H1 (cell line): Measurements from ENCODE around the gene MKNK2. TPM values are rescaled to one million over a fixed set of nuclear protein-coding genes. Genes with fewer than 3 reads are reported as not detected.

Experiments
- CTCF ChIA-PET: fragments of 300-600 bp; sonication (Branson Sonifier 250); formaldehyde crosslinking; loops from one replicate; lab custom pipeline; 2021; ENCODE audit not compliant: partially characterized antibody; lab: Charles Lee
- POLR2A ChIA-PET: fragments of 300-600 bp; sonication (Branson Sonifier 250); formaldehyde crosslinking; loops from one replicate; lab custom pipeline; 2021; ENCODE audit warnings: inconsistent platforms; ENCODE audit not compliant: partially characterized antibody; lab: Charles Lee
- DNase-seq, 2 experiments: peaks; one replicate each; pipeline versions ENCODE4 v3.0.0 to v3.0.0-alpha.2; 2010 to 2022; ENCODE audit warnings: low spot score in 2 of 2, low read depth in 1 of 2, mixed read lengths in 1 of 2
- FAIRE-seq: peaks from 2 replicates; lab custom pipeline; 2011; peaks lifted over from hg19 to GRCh38; lab: Jason Lieb, UNC
- H2AFZ ChIP-seq: 2 replicates; pipeline ENCODE4 v1.8.1; 2012; ENCODE audit warnings: low read length, inconsistent platforms
- H2AK5ac ChIP-seq: 2 replicates; pipeline ENCODE4 v1.6.1; 2013; ENCODE audit warnings: low read depth, low read length
- H2BK120ac ChIP-seq: replicated peaks from 2 replicates; pipeline ENCODE3; 2013; ENCODE audit warnings: low read depth, low read length, inconsistent platforms
- H2BK12ac ChIP-seq: 2 replicates; pipeline ENCODE4 v1.6.1; 2013; ENCODE audit warnings: low read depth, low read length
- H2BK15ac ChIP-seq: 2 replicates; pipeline ENCODE4 v1.6.1; 2013; ENCODE audit warnings: low read length
- H2BK20ac ChIP-seq: 2 replicates; pipeline ENCODE4 v1.6.1; 2013; ENCODE audit warnings: low read length
- H2BK5ac ChIP-seq: 2 replicates; pipeline ENCODE4 v1.6.1; 2013; ENCODE audit warnings: low read depth, low read length
- H3K14ac ChIP-seq: 2 replicates; pipeline ENCODE4 v1.6.1; 2013; ENCODE audit warnings: inconsistent platforms; ENCODE audit not compliant: insufficient read length
- H3K18ac ChIP-seq: 2 replicates; pipeline ENCODE4 v1.6.1; 2013; ENCODE audit warnings: low read length; ENCODE audit errors: extremely low read depth
- H3K23ac ChIP-seq: 2 replicates; pipeline ENCODE4 v1.6.1; 2013; ENCODE audit warnings: inconsistent platforms; ENCODE audit not compliant: insufficient read length
- H3K23me2 ChIP-seq: 2 replicates; pipeline ENCODE4 v1.6.1; 2013; ENCODE audit warnings: low read depth, low read length
- H3K27ac ChIP-seq: 2 replicates; pipeline ENCODE4 v1.6.1; 2011; ENCODE audit warnings: low read depth, low read length, inconsistent platforms
- H3K27me3 ChIP-seq, 4 experiments: replicated peaks in 1 of 4; 1 replicate in 1 of 4; 2 replicates in 3 of 4; pipeline versions ENCODE4 v1.6.1 to v1.8.1; 2011 to 2013; ENCODE audit warnings: low read length in 3 of 4, mild to moderate bottlenecking in 3 of 4, inconsistent platforms in 2 of 4, mixed read lengths in 2 of 4, moderate library complexity in 1 of 4; ENCODE audit not compliant: control insufficient read depth in 3 of 4, insufficient read depth in 3 of 4; ENCODE audit errors: extremely low read depth in 1 of 4
- H3K36me3 ChIP-seq, 4 experiments: 2 replicates each; pipeline versions ENCODE4 v1.6.1 to v1.8.1; 2011 to 2013; ENCODE audit warnings: mild to moderate bottlenecking in 4 of 4, low read length in 3 of 4, moderate library complexity in 2 of 4, control low read depth in 1 of 4, inconsistent platforms in 1 of 4; ENCODE audit not compliant: insufficient read depth in 4 of 4, control insufficient read depth in 2 of 4
- H3K4ac ChIP-seq: replicated peaks from 2 replicates; pipeline ENCODE3; 2013; ENCODE audit warnings: low read length, low read depth, mixed read lengths, inconsistent platforms; ENCODE audit not compliant: insufficient read length
- H3K4me1 ChIP-seq, 4 experiments: replicated peaks in 1 of 4; 1 replicate in 1 of 4; 2 replicates in 3 of 4; pipeline versions ENCODE4 v1.6.1 to v1.8.1; 2011 to 2013; ENCODE audit warnings: low read length in 3 of 4, inconsistent platforms in 2 of 4, mixed read lengths in 1 of 4; ENCODE audit not compliant: insufficient read depth in 4 of 4, control insufficient read depth in 3 of 4
- H3K4me2 ChIP-seq, 2 experiments: 2 replicates each; pipeline versions ENCODE4 v1.6.1 to v1.8.1; 2011 to 2013; ENCODE audit warnings: low read depth in 2 of 2, low read length in 2 of 2, control low read depth in 1 of 2, inconsistent platforms in 1 of 2, mild to moderate bottlenecking in 1 of 2; ENCODE audit not compliant: insufficient read depth in 1 of 2
- H3K4me3 ChIP-seq, 4 experiments: fragments of 200-600, 300-600 bp in 1 of 4; sonication (generic), shearing (Covaris generic), sonication (Bioruptor Twin) in 1 of 4; 2 replicates each; pipeline versions ENCODE4 v1.5.1 to v1.8.1; 2011 to 2016; ENCODE audit warnings: low read length in 4 of 4, low read depth in 3 of 4, control low read depth in 2 of 4, inconsistent platforms in 2 of 4, mild to moderate bottlenecking in 2 of 4, mixed read lengths in 1 of 4, moderate library complexity in 1 of 4; ENCODE audit not compliant: insufficient read depth in 2 of 4; ENCODE audit errors: extremely low read depth in 1 of 4
- H3K56ac ChIP-seq: replicated peaks from 2 replicates; pipeline ENCODE3; 2013; ENCODE audit warnings: low read depth, mild to moderate bottlenecking, mixed read lengths, low read length, inconsistent platforms; ENCODE audit not compliant: insufficient read length
- H3K79me1 ChIP-seq: 2 replicates; pipeline ENCODE4 v1.6.1; 2013; ENCODE audit warnings: low read depth, low read length, control low read depth
- H3K79me2 ChIP-seq, 2 experiments: 2 replicates each; pipeline versions ENCODE4 v1.6.1 to v1.8.1; 2012 to 2013; ENCODE audit warnings: low read length in 2 of 2, mild to moderate bottlenecking in 2 of 2, inconsistent platforms in 1 of 2; ENCODE audit not compliant: insufficient read depth in 2 of 2, control insufficient read depth in 1 of 2
- H3K9ac ChIP-seq, 4 experiments: replicated peaks in 1 of 4; 1 replicate in 1 of 4; 2 replicates in 3 of 4; pipeline versions ENCODE4 v1.6.1 to v1.8.1; 2011 to 2013; ENCODE audit warnings: low read depth in 3 of 4, low read length in 3 of 4, control low read depth in 2 of 4, mild to moderate bottlenecking in 2 of 4, moderate library complexity in 2 of 4, inconsistent platforms in 1 of 4; ENCODE audit errors: extremely low read depth in 1 of 4
- H3K9me3 ChIP-seq, 2 experiments: 2 replicates each; pipeline versions ENCODE4 v1.6.1 to v1.8.1; 2012 to 2013; ENCODE audit warnings: mild to moderate bottlenecking in 2 of 2, moderate library complexity in 2 of 2, control low read depth in 1 of 2, inconsistent platforms in 1 of 2, low read depth in 1 of 2, low read length in 1 of 2, mixed read lengths in 1 of 2; ENCODE audit not compliant: insufficient read depth in 2 of 2
- H4K20me1 ChIP-seq, 2 experiments: replicated peaks in 1 of 2; 2 replicates each; pipeline versions ENCODE3 to v1.8.1; 2011 to 2013; ENCODE audit warnings: inconsistent platforms in 2 of 2, low read length in 2 of 2, mild to moderate bottlenecking in 1 of 2; ENCODE audit not compliant: insufficient read depth in 2 of 2, control insufficient read depth in 1 of 2
- H4K5ac ChIP-seq: 2 replicates; pipeline ENCODE4 v1.6.1; 2013; ENCODE audit warnings: low read length, low read depth, mixed read lengths, inconsistent platforms; ENCODE audit not compliant: insufficient read length
- H4K8ac ChIP-seq: 2 replicates; pipeline ENCODE4 v1.8.0; 2013; ENCODE audit warnings: mild to moderate bottlenecking, moderate library complexity, low read length, inconsistent platforms; ENCODE audit not compliant: insufficient read depth; ENCODE audit errors: extremely low read depth
- H4K91ac ChIP-seq: replicated peaks from 2 replicates; pipeline ENCODE3; 2013; ENCODE audit warnings: low read length, mixed read lengths, inconsistent platforms; ENCODE audit not compliant: insufficient read length
- BCL11A ChIP-seq, 2 experiments: IDR thresholded peaks; one replicate each; pipeline ENCODE4 v1.6.1; 2011; ENCODE audit warnings: low read depth in 2 of 2, low read length in 2 of 2, mild to moderate bottlenecking in 2 of 2
- CBX8 ChIP-seq: fragments of 300-800, 300-1000 bp; sonication (generic); IDR thresholded peaks from 2 replicates; pipeline ENCODE4 v1.7.1; 2016; ENCODE audit warnings: low read depth, low read length, borderline replicate concordance
- CHD2 ChIP-seq: IDR thresholded peaks from 2 replicates; pipeline ENCODE4 v1.6.1; 2012; ENCODE audit warnings: low read length, improper control_type of control experiment
- EP300 ChIP-seq, 2 experiments: IDR thresholded peaks; 1 replicate in 1 of 2; 2 replicates in 1 of 2; pipeline ENCODE4 v1.6.1; 2011 to 2012; ENCODE audit warnings: low read depth in 2 of 2, low read length in 2 of 2, mild to moderate bottlenecking in 2 of 2, borderline replicate concordance in 1 of 2, inconsistent platforms in 1 of 2, moderate library complexity in 1 of 2
- KDM4A ChIP-seq: IDR thresholded peaks from one replicate; pipeline ENCODE4 v1.7.1; 2012; ENCODE audit warnings: low read depth, mild to moderate bottlenecking, moderate library complexity, low read length, inconsistent platforms; ENCODE audit not compliant: severe bottlenecking
- MAFK ChIP-seq: IDR thresholded peaks from 2 replicates; pipeline ENCODE4 v1.6.1; 2012; ENCODE audit warnings: low read depth, mild to moderate bottlenecking, improper control_type of control experiment, low read length
- NANOG ChIP-seq: IDR thresholded peaks from 2 replicates; pipeline ENCODE4 v1.6.1; 2011; ENCODE audit warnings: low read length, low read depth, mild to moderate bottlenecking, inconsistent platforms; ENCODE audit not compliant: insufficient read depth, poor library complexity, severe bottlenecking
- SIN3A ChIP-seq, 2 experiments: IDR thresholded peaks in 1 of 2; conservative IDR thresholded peaks in 1 of 2; 2 replicates each; pipeline ENCODE4 v1.6.1; 2011 to 2012; ENCODE audit warnings: low read length in 2 of 2, improper control_type of control experiment in 1 of 2, low read depth in 1 of 2, mild to moderate bottlenecking in 1 of 2
- SIRT6 ChIP-seq: IDR thresholded peaks from one replicate; pipeline ENCODE4 v1.7.1; 2012; ENCODE audit warnings: low read length, inconsistent platforms
- SRF ChIP-seq: IDR thresholded peaks from 2 replicates; pipeline ENCODE4 v1.6.1; 2011; ENCODE audit warnings: mild to moderate bottlenecking, low read depth, low read length, moderate library complexity
- YY1 ChIP-seq: IDR thresholded peaks from 2 replicates; pipeline ENCODE4 v1.6.1; 2011; ENCODE audit warnings: low read depth, mild to moderate bottlenecking, low read length
- ZNF274 ChIP-seq: IDR thresholded peaks from 2 replicates; pipeline ENCODE4 v1.7.0; 2012; ENCODE audit warnings: low read length, borderline replicate concordance; ENCODE audit errors: extremely low read depth
- WGBS, 2 experiments: shearing (Covaris generic) in 1 of 2; methylation state at CpG; one replicate each; pipeline versions ENCODE4 v1.1.6 to v1.1.7; 2013 to 2015; ENCODE audit warnings: low lambda C conversion rate in 2 of 2, mixed read lengths in 2 of 2, inconsistent platforms in 1 of 2, low coverage in 1 of 2, missing lambda C conversion rate in 1 of 2; ENCODE audit not compliant: insufficient replicate concordance in 2 of 2, insufficient coverage in 1 of 2, insufficient read length in 1 of 2; ENCODE audit errors: extremely low coverage in 1 of 2, missing lambda C conversion rate in 1 of 2; 5-methylcytosine and 5-hydroxymethylcytosine counted together
- polyA plus RNA-seq, 7 experiments: library from polyadenylated mRNA; depleted of rRNA in 3 of 7; stranded (reverse) in 5 of 7; unstranded in 2 of 7; fragments of >200 nt in 5 of 7; fragments of 200-250 nt in 2 of 7; gene quantifications; 1 replicate in 5 of 7; 2 replicates in 1 of 7; 4 replicates in 1 of 7; pipeline versions ENCODE4 v1.2.1 to v1.2.3, GENCODE V29; 2011 to 2013; ENCODE audit warnings: missing spikeins in 2 of 7, mixed read lengths in 2 of 7
- total RNA-seq: library from RNA; stranded (reverse); fragmentation: NEBNext Ultra II Directional; extraction: Animal tissue kit (Norgen Biotek cat#: 25700); gene quantifications from 2 replicates; pipeline ENCODE4 v1.2.1, GENCODE V29; 2021

Gene MKNK2
- total and polyA plus RNA-seq, 2 of the 8 experiments (the other 6 are each of a cell fraction or from before 2014, with no cell fraction given): 163 to 166 TPM

DNA sequence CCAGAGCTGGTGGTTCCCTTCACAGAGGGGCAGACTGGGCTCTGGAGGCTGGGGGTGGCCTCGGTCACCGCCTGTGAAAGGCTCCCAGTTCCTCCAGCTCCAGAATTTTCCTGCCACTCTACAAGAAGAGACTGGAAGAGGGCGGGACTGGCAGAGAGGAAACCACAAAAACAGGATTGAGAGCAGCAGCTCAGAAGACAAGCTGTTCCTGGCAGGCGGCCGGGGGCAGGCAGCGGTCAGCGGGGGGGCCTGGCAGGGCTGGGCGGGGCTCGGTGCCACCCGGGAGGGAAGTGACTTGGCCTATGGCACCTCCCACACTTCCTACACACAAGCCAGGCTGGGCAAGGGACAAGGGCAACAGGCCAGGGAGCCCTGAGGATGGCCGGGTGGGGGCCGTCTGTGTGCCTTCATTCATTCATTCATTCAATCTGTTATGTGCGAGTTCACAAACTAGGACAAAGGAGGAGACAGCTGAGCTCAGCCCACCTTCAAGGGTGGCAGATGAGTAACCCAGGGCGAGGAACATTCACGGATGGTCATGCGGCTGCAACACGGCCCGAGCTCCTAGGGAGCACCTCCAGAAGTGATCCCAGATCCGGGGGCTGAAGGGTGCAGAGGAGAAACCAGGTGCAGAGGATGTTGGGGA, 18.6 kb downstream of the MKNK2 start:
- Histone ChIP-seq H3K4me1 (peaks cover 0 to 12% (median 4%) of the 10 kb centered on the region in 4 experiments; a peak in 5 of 7 replicates), H3K23me2 (no peaks in the 10 kb centered on the region), H3K4me3 (no peak overlapping the region), H3K27ac (no peak overlapping the region; the same call in 1 of the 2 replicates), H2BK5ac (peak overlapping the region; percentile 56; the same call in 1 of the 2 replicates), H3K18ac (no peak overlapping the region), H3K4ac (no peak overlapping the region), H2BK15ac (peak overlapping the region; percentile 81), H4K20me1 (peaks cover 0 to 3% of the 10 kb centered on the region in 2 experiments), H3K36me3 (no peaks in the 10 kb centered on the region), H3K9me3 (peaks cover 7 to 8% of the 10 kb centered on the region in 2 experiments; a peak in 1 of 4 replicates), H3K79me2 (no peaks in the 10 kb centered on the region), H2BK12ac (peak overlapping the region; percentile 39; the same call in 1 of the 2 replicates), H2BK20ac (0 out of 2 replicates have a peak overlapping the region, but pooled peaks have one; percentile 95), H3K27me3 (no peaks in the 10 kb centered on the region), H3K23ac (no peak overlapping the region), H3K79me1 (0 out of 2 replicates have a peak, but pooled peaks cover 2% of the 10 kb centered on the region), H3K14ac (no peak overlapping the region), H4K5ac (no peak overlapping the region), H2BK120ac (no peak overlapping the region), H3K4me2 (no peak overlapping the region), H2AFZ (peak overlapping the region; percentile 50; the same call in 1 of the 2 replicates), H3K9ac (no peak overlapping the region), H3K56ac (no peak overlapping the region), H2AK5ac (no peak overlapping the region), H4K91ac (peak overlapping the region; percentile 65), H4K8ac (peak overlapping the region; percentile 45)
- CTCF ChIA-PET: interaction anchor here (0.8 to 2.5 kb wide), 6 partner anchors 10 to 79 kb away, joined by 3 to 11 read pairs (median 4); no protein-coding TSS in a partner anchor
- POLR2A ChIA-PET: interaction anchor here (0.9 to 27.5 kb wide), 5 partner anchors 13 to 50 kb away, joined by 3 to 524 read pairs (median 4); partner anchors contain the start of gene MKNK2
- FAIRE-seq: no peak
- DNase-seq: peak in 1 of 2 experiments; percentile 55
- 86% methylated on average over 12 of the region's 19 CpGs; no CpG with 5 or more reads in 1 of the 2 experiments for WGBS, 2 experiments
- no peak for TF ChIP-seq YY1
- TF ChIP-seq CBX8: no peak
- no peak for TF ChIP-seq BCL11A (IDR thresholded peaks at IDR 0.05; ENCODE audit: low read depth in 2 of 2, low read length in 2 of 2)
- TF ChIP-seq MAFK: no peak
- no peak for TF ChIP-seq ZNF274
- TF ChIP-seq KDM4A: no peak
- no peak for TF ChIP-seq SRF
- TF ChIP-seq SIN3A (conservative IDR thresholded peaks at IDR 0.05 in 1 of 2, IDR thresholded peaks at IDR 0.05 in 1 of 2; ENCODE audit: low read depth in 1 of 2, low read length in 2 of 2): no peak
- TF ChIP-seq NANOG: no peak
- TF ChIP-seq EP300 (IDR thresholded peaks at IDR 0.05; ENCODE audit: borderline replicate concordance in 1 of 2, low read depth in 2 of 2, low read length in 2 of 2): no peak
- TF ChIP-seq CHD2: no peak
- TF ChIP-seq SIRT6: no peak
